Measurements from ENCODE around the gene HIVEP3.

- TF ChIP-seq CTCF (conservative IDR thresholded peaks at IDR 0.05; ENCODE audit: low read depth, low read length) (no peak), EZH2 (IDR thresholded peaks at IDR 0.05; ENCODE audit: borderline replicate concordance, low read depth, low read length, poor library complexity, severe bottlenecking) (no peak)
Measured at GRCh38 chr1:41479808-41480160, 438.9 kb downstream of the HIVEP3 start.
